Measurements from ENCODE around the gene CTXN2.
A peak's percentile ranks its signal among the peaks of the same experiment; 100 is the strongest.

The CTXN2 gene

GRCh38 chr15:48191574-48192225 is at the start of gene CTXN2:
CTXN2 (plus strand) TSS chr15:48191665; CDS start chr15:48201301, 9,636 bp downstream.
- DNase-seq, result no peak

- no peak for DNase-seq
These were observed 47.6 kb upstream of the CTXN2 start for GRCh38 chr15:48143856-48144255.

GRCh38 chr15:48144889-48145288 is 46.6 kb upstream of the CTXN2 start:
- DNase-seq, result no peak

GRCh38 chr15:48145923-48146322 is 45.5 kb upstream of the CTXN2 start:
- DNase-seq, result no peak

GRCh38 chr15:48147358-48147757 is 44.1 kb upstream of the CTXN2 start:
- no peak for DNase-seq

GRCh38 chr15:48149858-48150257 is 41.6 kb upstream of the CTXN2 start:
- DNase-seq, result no peak

- no peak for DNase-seq
These were observed 37.9 kb upstream of the CTXN2 start for GRCh38 chr15:48153526-48153925.

- no peak for DNase-seq
These were observed 22.8 kb upstream of the CTXN2 start for GRCh38 chr15:48168616-48169015.

- no peak for DNase-seq
These were observed 20.5 kb upstream of the CTXN2 start for GRCh38 chr15:48170981-48171380.

GRCh38 chr15:48175126-48175525 is 16.3 kb upstream of the CTXN2 start:
- no peak for DNase-seq

GRCh38 chr15:48176112-48176511 is 15.4 kb upstream of the CTXN2 start:
- no peak for DNase-seq

- DNase-seq, result no peak
These were observed 14.5 kb upstream of the CTXN2 start for GRCh38 chr15:48176957-48177356.

GRCh38 chr15:48177383-48177765 is 14.1 kb upstream of the CTXN2 start:
- DNase-seq, result peak in 1 of 4 experiments; percentile 1

- peak; percentile 11 to 33 (median 28) for DNase-seq
These were observed 13.5 kb upstream of the CTXN2 start, which contains the start of gene MYEF2 for GRCh38 chr15:48177766-48178647. MYEF2 (minus strand) TSS chr15:48178295; CDS start chr15:48178237, 58 bp downstream.

- no peak for DNase-seq
These were observed 12.9 kb upstream of the CTXN2 start for GRCh38 chr15:48178648-48178931.

- no peak for DNase-seq
These were observed 8.7 kb upstream of the CTXN2 start for GRCh38 chr15:48182749-48183148.

- DNase-seq, result no peak
These were observed 5.9 kb upstream of the CTXN2 start for GRCh38 chr15:48185529-48185928.

GRCh38 chr15:48186271-48186670 is 5.2 kb upstream of the CTXN2 start:
- DNase-seq, result no peak

GRCh38 chr15:48190932-48191573 is 412 bp upstream of the CTXN2 start:
- peak in 2 of 4 experiments; percentile 2 to 3 for DNase-seq

GRCh38 chr15:48202068-48202467 is 10.6 kb downstream of the CTXN2 start:
- DNase-seq, result no peak

GRCh38 chr15:48205981-48206380 is 14.5 kb downstream of the CTXN2 start, which contains the start of gene SLC12A1:
SLC12A1 (plus strand) TSS chr15:48206302; CDS start chr15:48207720, 1,418 bp downstream.
- no peak for DNase-seq

GRCh38 chr15:48221261-48221660 is 29.8 kb downstream of the CTXN2 start:
- DNase-seq, result no peak

- DNase-seq, result no peak
These were observed 30.4 kb downstream of the CTXN2 start for GRCh38 chr15:48221885-48222284.

GRCh38 chr15:48222627-48223026 is 31.2 kb downstream of the CTXN2 start:
- DNase-seq, result no peak
